HG03342 (cell line): ENCODE data around the gene CD24.
"Not testable (repeated sequence)": the region's sequence is repeated elsewhere in the genome, so short reads cannot be mapped to it uniquely, and the experiment has no call there.

ENCODE experiments used
- ATAC-seq: cut with Tn5 transposase; IDR thresholded peaks from one replicate; pipeline ENCODE4 v1.9.1; 2021; ENCODE audit warnings: mild to moderate bottlenecking, moderate library complexity; ENCODE audit not compliant: unreplicated experiment

CD24 gene

DNA sequence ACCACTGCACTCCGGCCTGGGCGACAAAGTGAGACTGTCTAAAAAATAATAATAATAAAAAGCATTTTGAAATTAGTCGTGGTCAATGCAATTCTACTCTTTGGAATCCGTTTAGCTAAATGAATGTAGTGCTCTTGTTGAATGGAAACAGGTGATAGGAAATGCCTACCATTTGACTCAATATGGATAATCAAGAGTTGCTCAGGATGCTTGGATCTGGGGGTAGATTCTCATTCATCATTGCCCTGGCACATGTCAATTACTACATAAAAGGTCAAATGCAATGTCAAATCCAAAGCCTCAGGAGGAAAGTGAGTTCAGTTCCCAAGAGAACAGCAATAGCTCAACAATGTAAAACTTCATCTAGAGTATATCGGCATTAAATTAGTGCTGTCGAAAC, 3.8 kb downstream of the CD24 start:
- ATAC-seq, result not testable (repeated sequence)

DNA sequence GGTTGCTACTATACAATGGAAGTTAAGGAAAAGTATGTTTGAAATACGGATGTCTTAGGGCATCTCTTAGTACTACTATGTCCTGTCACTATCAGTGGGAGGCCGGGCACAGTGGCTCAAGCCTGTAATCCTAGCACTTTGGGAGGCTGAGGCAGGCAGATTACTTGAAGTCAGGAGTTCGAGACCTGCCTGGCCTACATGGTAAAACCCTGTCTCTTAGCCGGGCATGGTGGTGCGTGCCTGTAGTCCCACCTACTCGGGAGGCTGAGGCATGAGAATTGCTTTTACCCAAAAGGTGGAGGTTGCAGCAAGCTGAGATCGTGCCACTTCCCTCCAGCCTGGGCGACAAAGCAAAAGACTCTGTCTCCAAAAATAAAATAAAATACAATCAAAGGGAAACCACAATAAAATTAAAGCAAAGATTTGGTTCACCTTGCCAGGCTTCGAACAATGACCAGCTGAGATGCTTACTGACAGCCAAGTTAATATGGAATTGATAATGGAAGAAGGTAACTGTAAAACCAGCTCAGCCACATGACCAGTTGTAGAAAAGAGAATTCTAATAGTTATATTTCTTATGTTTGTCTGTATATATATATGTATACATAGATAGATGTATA, 6.5 kb downstream of the CD24 start:
- no peak for ATAC-seq

DNA sequence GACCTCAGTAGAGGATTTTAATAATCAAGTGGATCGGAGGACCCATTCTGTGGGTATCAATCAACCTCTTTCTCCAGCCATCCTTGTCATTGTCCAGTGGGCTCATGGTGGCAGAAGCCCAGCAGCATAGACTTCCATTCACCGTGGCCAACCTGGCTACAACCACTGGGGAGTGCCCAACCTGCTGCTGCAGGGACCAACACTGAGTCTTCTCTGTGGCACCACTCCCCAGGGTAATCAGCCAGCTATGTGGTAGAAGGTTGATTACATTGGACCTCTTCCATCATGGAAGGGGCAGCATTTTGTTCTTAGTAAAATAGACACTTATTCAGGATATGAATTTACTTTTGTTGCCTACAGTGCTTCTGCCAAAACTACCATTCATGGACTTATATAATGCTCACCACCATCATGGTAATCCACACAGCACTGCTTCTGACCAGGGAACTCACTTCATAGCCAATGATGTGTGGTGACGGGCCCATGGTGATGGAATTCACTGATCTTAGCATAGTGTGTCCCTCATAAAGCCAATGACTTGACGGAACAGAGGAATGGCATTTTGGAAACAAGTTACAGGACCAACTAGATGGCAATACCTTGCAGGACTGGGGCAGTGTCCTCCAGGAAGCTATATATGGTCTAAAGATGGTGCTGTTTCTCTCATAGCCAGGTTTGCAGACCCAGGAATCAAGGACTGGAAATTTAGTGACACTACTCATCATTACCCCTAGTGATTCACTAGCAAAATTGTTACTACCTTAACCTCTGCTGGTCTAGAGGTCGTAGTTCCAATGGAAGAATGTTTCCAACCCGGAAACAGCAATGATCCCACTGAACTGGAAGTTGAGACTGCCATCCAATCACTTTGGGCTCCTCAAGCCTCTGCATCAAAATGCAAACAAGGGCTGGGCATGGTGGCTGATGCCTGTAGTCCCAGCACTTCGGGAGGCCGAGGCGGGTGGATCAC, 7.6 kb downstream of the CD24 start:
- ATAC-seq, result no peak

DNA sequence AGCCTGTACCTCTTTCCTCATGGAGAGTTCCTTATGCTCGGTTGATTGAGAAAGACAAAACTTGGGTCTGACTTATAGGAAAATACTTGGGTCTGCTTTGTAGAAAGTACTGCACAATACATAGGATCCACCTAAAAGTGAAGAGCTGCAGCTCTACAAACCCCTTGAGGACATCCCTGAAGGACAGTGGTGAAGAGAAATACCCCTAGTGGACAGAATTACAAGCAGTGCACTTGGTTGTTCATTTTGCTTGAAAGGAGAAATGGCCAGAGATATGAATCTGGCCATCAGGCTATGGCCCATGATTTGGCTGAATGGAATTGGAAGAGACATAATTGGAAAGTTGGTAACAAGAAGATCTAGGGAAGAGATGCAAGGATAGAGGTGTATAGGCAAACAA, 8.3 kb downstream of the CD24 start:
- ATAC-seq, result no peak

DNA sequence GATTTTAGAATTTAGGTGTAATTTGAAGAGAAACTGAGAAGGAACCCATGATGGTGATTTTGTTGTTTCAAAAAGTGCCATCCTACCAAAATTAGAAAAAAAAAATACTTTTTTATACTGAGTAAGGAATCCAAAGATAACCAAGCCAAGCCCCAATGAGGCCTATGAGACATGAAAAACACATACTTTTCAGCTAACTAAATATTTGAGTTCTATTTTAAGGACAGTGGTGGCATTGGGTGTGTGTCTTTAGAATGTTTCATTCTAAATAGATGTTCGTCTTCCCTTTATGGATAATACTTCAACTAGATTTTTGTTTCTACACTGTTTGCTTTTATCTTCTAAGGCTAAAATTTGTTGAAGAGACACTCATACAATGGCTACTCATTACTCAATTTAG, 9.6 kb downstream of the CD24 start:
- no peak for ATAC-seq

DNA sequence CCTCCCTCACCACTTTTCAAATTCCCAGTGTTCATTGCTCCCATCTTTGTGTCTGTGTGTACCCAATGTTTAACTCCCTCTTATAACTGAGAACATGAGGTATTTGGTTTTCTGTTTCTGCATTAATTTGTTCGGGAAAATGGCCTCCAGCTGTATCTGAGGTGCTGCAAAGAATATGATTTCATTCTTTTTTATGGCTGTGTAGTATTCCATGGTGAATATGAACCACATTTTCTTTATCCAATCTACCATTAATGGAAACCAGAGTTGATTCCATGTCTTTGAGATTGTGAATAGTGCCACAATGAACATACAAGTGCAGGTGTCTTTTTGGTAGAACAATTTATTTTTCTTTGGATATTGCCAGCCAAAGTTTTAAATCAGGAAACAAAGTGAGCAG, 10.4 kb downstream of the CD24 start:
- ATAC-seq, result no peak

DNA sequence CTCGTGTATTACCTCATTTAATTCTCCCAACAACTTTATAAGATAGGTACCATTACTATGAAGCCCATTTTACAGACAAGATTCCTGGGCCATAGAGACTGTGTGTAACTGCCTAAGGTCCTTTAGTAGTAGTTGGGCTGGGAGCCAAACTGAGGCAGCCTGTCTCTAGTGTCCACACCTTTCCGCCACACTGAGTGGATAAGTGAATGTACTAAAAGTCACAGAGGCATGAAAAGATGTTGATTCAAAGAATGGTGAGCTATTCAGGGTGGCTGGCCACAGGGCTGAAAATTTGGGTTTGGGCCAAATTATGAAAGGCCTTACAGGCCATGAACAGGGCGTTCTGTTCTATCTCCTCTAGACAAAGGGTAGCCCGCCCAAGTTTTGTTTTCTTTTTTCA, 11.0 kb downstream of the CD24 start:
- ATAC-seq, result no peak

DNA sequence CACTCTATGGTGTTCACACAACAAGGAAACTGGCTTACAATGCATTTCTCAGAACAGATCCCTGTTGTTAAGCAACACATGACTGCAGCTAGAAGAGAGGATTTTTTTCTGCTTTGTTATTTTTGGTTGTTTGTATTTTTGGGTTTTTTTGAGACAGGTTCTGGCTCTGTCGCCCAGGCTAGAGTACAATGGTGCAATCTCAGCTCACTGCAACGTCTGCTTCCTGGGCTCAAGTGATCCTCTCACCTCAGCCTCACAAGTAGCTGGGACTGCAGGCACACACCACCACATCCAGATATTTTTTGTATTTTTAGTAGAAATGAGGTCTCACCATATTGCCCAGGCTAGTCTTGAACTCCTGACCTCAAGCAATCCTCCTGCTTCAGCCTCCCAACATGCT, 12.7 kb downstream of the CD24 start:
- ATAC-seq, result no peak

DNA sequence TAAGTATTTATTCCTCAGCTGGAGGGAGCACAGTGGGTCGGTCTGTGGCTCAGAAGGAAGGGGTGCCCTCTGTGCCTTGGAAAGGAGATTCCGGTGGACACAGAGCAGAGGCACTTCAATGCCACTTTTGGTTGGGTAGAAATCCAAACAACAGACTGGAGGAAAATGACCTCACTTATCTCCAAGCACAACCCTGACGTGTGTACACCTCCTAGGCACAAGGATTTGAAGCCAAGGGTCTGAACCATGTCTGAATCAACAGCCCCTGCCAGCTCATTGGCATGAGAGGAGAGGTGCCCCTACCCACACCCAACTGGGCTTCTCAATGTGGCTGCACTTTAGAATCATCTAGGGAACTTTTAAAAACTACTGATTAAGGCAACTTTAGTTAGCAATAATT, 13.4 kb downstream of the CD24 start:
- no peak for ATAC-seq

DNA sequence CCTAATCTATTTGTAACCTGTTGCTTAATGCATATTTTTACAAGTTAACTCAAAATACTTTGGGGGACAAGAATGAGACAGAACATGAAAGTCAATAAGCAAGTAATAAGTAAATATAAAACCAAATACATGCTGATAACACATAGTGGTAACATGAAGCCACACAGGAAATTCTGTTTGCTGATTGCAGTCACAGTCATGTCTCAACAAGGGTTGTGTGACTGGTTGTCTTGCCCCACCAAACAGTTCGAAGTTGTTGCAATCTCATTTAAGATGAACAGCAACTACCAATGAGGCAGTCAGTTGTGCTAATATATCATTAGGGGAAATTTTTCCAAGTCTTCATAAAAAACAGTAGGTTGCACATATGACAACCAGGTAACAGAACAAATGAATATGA, 14.5 kb downstream of the CD24 start:
- ATAC-seq, result no peak

DNA sequence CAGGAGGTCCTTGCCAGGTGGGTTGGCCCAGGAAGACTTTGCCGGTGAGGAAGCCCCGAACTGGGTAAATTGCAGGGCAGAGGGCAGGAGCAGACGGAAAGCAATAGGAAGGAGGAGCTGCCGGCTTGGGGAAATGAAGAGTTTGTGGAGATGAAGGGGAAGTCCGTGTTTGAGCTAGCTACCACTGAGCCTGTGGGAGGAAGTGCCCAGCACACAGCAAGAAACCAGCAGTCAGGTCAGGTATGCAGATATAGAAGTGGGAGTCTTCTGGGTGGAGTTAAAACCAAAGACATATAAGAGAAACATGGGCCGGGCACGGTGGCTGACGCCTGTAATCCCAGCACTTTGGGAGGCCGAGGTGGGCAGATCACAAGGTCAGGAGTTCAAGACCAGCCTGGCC, 34.7 kb downstream of the CD24 start:
- peak; percentile 62 for ATAC-seq

DNA sequence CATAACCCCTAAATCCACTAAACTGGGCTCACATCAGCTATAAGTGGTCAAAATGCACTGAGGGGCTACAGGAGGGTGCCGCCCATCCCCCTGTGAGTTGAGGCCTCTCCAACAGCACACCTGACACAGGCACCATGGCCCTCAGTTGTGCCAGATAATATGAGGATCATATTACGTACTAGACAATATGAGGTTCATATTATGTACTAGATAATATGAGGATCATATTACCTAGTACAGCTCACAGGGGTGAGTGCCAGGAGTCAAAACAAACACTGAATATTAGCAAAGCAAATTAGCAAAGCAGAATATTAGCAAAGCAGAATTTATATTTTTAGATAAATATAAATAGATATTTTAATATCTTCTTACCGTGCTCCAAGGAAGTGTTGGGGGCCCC, 35.3 kb downstream of the CD24 start:
- ATAC-seq, result no peak

DNA sequence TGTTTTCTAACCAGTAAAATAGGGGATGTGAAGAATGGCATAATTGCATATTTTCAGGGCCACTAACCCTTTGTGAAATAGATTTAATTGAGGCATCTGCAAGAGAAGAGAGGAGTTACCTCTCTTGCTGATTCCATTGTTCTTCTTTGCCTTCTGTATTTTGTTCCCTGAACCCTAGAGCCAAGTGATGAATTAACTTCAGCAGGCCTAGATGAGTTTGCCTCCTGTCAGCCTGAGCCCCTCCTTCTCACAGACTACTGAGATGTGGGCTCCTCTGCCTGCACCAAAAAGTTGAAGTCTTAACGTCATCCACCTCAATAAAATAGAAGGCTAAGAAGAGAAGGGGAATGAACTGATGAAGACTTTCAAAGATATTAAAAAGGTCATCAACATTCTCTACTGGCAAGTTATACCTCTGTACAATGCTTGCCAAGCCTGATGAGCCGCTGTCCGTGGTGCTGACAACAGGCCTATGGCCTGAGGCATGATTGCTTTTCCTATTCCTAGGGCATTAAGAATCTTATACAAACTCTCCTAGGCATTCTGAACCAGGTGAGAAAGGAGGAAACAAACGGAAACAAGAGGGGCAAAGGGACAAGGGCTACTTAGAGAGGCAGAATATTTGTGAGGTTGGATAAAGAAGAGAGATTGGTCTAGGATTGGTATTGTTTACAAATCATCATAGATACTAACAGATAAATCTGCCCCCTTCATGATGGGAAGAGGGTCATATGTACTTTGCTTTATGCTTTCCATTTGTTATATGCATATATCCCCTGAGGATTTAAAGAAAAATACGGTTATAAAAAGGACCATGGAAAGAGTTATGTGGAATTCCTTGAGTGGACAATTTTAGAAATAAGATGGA, 46.8 kb downstream of the CD24 start:
- no peak for ATAC-seq

DNA sequence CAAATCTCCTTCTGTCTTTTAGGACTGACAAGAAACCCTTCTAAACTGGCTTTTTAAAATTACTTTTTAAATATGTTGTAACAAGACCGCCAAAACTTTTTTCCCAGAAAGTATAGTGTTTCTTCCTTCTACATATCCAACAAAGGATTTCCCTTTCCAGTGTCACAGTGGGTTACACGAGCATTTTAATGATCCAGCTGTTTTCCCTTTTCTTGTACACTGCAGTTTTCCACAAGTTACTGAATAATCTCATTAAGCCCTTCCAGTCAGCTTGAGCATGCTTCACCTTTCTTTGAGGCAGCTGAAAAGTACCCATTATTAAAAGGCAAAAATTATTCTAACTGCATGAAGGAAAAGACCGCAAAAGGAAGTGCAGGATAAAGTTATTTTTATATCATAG, 48.6 kb downstream of the CD24 start:
- ATAC-seq, result no peak

DNA sequence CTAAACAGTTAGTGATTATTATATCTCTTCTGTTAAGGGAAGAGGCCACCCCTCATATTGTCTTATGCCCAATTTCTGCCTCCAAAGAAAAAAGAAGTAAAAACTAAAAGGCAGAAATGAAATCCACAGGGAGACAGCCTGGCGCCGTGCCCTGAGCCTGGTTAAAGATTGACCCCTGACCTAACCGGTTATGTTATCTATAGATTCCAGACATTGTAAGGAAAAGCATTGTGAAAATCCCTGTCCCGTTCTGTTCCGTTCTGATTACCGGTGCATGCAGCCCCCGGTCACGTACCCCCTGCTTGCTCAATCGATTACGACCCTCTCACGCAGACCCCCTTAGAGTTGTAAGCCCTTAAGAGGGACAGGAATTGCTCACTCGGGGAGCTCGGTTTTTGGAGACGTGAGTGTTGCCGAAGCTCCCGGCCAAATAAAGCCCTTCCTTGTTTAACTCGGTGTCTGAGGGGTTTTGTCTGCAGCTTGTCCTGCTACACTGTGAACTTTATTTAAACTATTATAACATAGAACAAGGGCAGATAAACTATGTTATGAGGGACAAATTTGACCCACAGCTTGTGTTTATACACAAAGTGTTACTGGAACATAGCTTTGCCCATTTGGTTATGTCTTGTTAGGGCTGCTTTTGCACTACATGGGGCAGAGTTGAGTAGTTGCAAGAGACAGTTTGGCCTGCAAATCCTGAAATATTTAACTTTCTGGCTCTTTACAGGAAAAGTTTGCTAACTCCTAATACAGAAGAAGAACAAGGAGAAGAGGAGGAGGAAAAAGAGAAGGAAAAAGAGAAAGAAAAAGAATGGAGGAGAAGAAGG, 49.6 kb downstream of the CD24 start:
- no peak for ATAC-seq

DNA sequence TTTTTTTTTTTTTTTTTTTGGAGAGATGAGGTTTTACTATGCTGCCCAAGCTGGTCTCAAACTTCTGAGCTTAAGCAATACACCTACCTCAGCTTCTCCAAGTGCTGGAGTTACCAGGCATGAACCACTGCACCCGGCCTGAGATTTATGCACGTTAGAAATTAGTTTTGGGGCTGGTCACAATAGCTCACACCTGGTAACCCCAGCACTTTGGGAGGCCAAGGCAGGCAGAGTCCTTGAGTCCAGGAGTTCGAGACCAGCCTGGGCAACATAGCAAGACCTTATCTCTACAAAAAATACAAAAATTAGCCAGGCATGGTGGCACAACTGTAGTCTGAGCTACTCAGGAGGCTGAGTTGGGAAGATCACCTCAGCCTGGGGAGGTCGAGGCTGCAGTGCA, 51.9 kb downstream of the CD24 start:
- ATAC-seq, result no peak
